Gastrocnemius medialis (tissue), 4 donors: Measurements from ENCODE around the gene RBMX. TPM values are rescaled to one million over a fixed set of nuclear protein-coding genes. Genes with fewer than 3 reads are reported as not detected.
"Not testable (repeated sequence)": the region's sequence is repeated elsewhere in the genome, so short reads cannot be mapped to it uniquely, and the experiment has no call there.

Experiments
- ATAC-seq, 2 donors: fragments of 150-250 bp; one replicate each; pipeline ENCODE4 v1.9.1; 2016
- DNase-seq, 2 donors: peaks; one replicate each; pipeline ENCODE4 v3.0.0-alpha.2; 2019
- H3K27ac ChIP-seq, 4 donors: fragments of 200-600 bp; sonication (generic); 1 replicate in 1 of 4; 2 replicates in 3 of 4; pipeline ENCODE4 v1.5.1; 2016 to 2018; ENCODE audit warnings: mild to moderate bottlenecking in 2 of 4, moderate library complexity in 1 of 4
- H3K27me3 ChIP-seq, 3 donors: fragments of 200-600 bp; sonication (generic) in 2 of 3; 1 replicate in 1 of 3; 2 replicates in 2 of 3; pipeline versions ENCODE4 v1.5.1 to v1.6.0; 2016 to 2019; ENCODE audit warnings: mild to moderate bottlenecking in 1 of 3, moderate library complexity in 1 of 3
- H3K36me3 ChIP-seq, 2 donors: fragments of 200-600 bp; sonication (generic) in 1 of 2; one replicate each; pipeline ENCODE4 v1.5.1; 2017 to 2018
- H3K4me1 ChIP-seq, 2 donors: fragments of 200-600 bp; sonication (generic) in 1 of 2; one replicate each; pipeline ENCODE4 v1.5.1; 2016 to 2017; ENCODE audit warnings: mild to moderate bottlenecking in 2 of 2
- H3K4me3 ChIP-seq, 4 donors: fragments of 200-600 bp; sonication (generic) in 3 of 4; 1 replicate in 1 of 4; 2 replicates in 3 of 4; pipeline ENCODE4 v1.5.1; 2016 to 2019; ENCODE audit warnings: mild to moderate bottlenecking in 2 of 4
- H3K9me3 ChIP-seq, 3 donors: fragments of 200-600 bp; sonication (generic) in 2 of 3; 1 replicate in 1 of 3; 2 replicates in 2 of 3; pipeline ENCODE4 v1.5.1; 2016 to 2019
- CTCF ChIP-seq, 5 experiments: fragments of 450-650 bp in 3 of 5; fragments of 200-600 bp in 2 of 5; sonication (generic) in 2 of 5; IDR thresholded peaks in 4 of 5; conservative IDR thresholded peaks in 1 of 5; 1 replicate in 4 of 5; 2 replicates in 1 of 5; pipeline ENCODE4 v1.5.1; 2016 to 2019; ENCODE audit warnings: antibody characterized with exemption in 5 of 5, mild to moderate bottlenecking in 3 of 5, moderate library complexity in 3 of 5
- POLR2A ChIP-seq, 2 donors: fragments of 450-650 bp; IDR thresholded peaks; one replicate each; pipeline ENCODE4 v1.6.1; 2017; ENCODE audit warnings: antibody characterized with exemption in 2 of 2, mild to moderate bottlenecking in 2 of 2, moderate library complexity in 2 of 2
- in situ Hi-C, 4 donors: fragments of 200-750 bp; cut with MboI; loops; one replicate each; pipeline versions ENCODE4 v1.15.0 to v1.8.0; 2017; ENCODE audit warnings: low sequenced_read_pairs in 4 of 4
- intact Hi-C: fragments of 100-400 bp; cut with DNase I; formaldehyde crosslinking; loops from one replicate; pipeline ENCODE4 v1.15.1; 2023; ENCODE audit warnings: low total_unique reads
- total RNA-seq, 4 donors: library from RNA; depleted of rRNA; stranded (reverse); fragments of >200 nt; gene quantifications; one replicate each; pipeline versions ENCODE4 v1.1.0 to v1.2.3, GENCODE V29; 2016

The RBMX gene
- total RNA-seq, 4 donors from 2014 or later, result 113 to 339 (median 248) TPM

- intact Hi-C loops (no loop called here), in situ Hi-C loops (no loop called here)
- no peaks in the 10 kb centered on the region for H3K9me3 ChIP-seq
- H3K4me1 ChIP-seq, result peaks cover 0 to 3% of the 10 kb centered on the region in 2 donors
- H3K4me3 ChIP-seq, result no peak overlapping the region
- H3K36me3 ChIP-seq, result no peaks in the 10 kb centered on the region
- no peaks in the 10 kb centered on the region for H3K27me3 ChIP-seq
- TF ChIP-seq POLR2A (IDR thresholded peaks at IDR 0.05), result no peak
- TF ChIP-seq CTCF (IDR thresholded peaks at IDR 0.05 in 4 of 5, conservative IDR thresholded peaks at IDR 0.05 in 1 of 5), result no peak
- H3K27ac ChIP-seq, result no peak overlapping the region
- peak in 1 of 2 donors; percentile 25 for DNase-seq
- ATAC-seq, result no peak
Observed at GRCh38 chrX:136907621-136908020, 27.1 kb upstream of the RBMX start.

GRCh38 chrX:136906921-136907510, 26.5 kb upstream of the RBMX start:
- intact Hi-C loops, result no loop called here
- in situ Hi-C loops, result no loop called here
- H3K27ac ChIP-seq, result no peak overlapping the region

GRCh38 chrX:136904067-136904466, 23.5 kb upstream of the RBMX start:
- H3K27ac ChIP-seq, H3K27me3 ChIP-seq, H3K36me3 ChIP-seq, intact Hi-C loops, ATAC-seq, in situ Hi-C loops, H3K9me3 ChIP-seq, DNase-seq, H3K4me3 ChIP-seq, H3K4me1 ChIP-seq: not testable (repeated sequence)

More at GRCh38 chrX:136906921-136907510, 26.5 kb upstream of the RBMX start:
- no peak overlapping the region for H3K4me3 ChIP-seq
- ATAC-seq, result no peak
- peaks cover 0 to 3% of the 10 kb centered on the region in 2 donors for H3K4me1 ChIP-seq
- no peak for TF ChIP-seq POLR2A (IDR thresholded peaks at IDR 0.05)
- TF ChIP-seq CTCF (IDR thresholded peaks at IDR 0.05 in 4 of 5, conservative IDR thresholded peaks at IDR 0.05 in 1 of 5), result no peak
- no peaks in the 10 kb centered on the region for H3K27me3 ChIP-seq
- DNase-seq, result peak in 1 of 2 donors; percentile 11
- no peaks in the 10 kb centered on the region for H3K9me3 ChIP-seq
- H3K36me3 ChIP-seq, result no peaks in the 10 kb centered on the region

- H3K4me1 ChIP-seq, H3K27ac ChIP-seq, in situ Hi-C loops, H3K4me3 ChIP-seq, intact Hi-C loops, DNase-seq, H3K9me3 ChIP-seq, ATAC-seq, H3K36me3 ChIP-seq, H3K27me3 ChIP-seq: not testable (repeated sequence)
Observed at GRCh38 chrX:136900071-136900470, 19.5 kb upstream of the RBMX start.

GRCh38 chrX:136899221-136899620, 18.7 kb upstream of the RBMX start:
- Histone ChIP-seq H3K9me3 (no peaks in the 10 kb centered on the region), H3K4me1 (no peaks in the 10 kb centered on the region), H3K27ac (no peak overlapping the region), H3K27me3 (no peaks in the 10 kb centered on the region), H3K4me3 (no peak overlapping the region), H3K36me3 (no peaks in the 10 kb centered on the region)
- ATAC-seq (no peak), DNase-seq (no peak)
- in situ Hi-C loops, result loop anchor here in 1 of 4 donors (25.0 kb wide), 1 partner anchor 187 kb away; no protein-coding TSS in a partner anchor
- intact Hi-C loops, result no loop called here
- TF ChIP-seq CTCF (IDR thresholded peaks at IDR 0.05 in 4 of 5, conservative IDR thresholded peaks at IDR 0.05 in 1 of 5), result no peak
- TF ChIP-seq POLR2A (IDR thresholded peaks at IDR 0.05), result no peak

- not testable (repeated sequence) for H3K27ac ChIP-seq, ATAC-seq
- in situ Hi-C loops, result loop anchor here in 1 of 4 donors (25.0 kb wide), 1 partner anchor 186 kb away; no protein-coding TSS in a partner anchor
Observed at GRCh38 chrX:136898752-136899151, 18.2 kb upstream of the RBMX start.

More at GRCh38 chrX:136898752-136899151, 18.2 kb upstream of the RBMX start:
- H3K4me1 ChIP-seq, intact Hi-C loops, H3K27me3 ChIP-seq, H3K36me3 ChIP-seq, H3K4me3 ChIP-seq, H3K9me3 ChIP-seq, DNase-seq: not testable (repeated sequence)
